PC-9 (cell line): ENCODE measurements around the gene BMERB1. TPM values are rescaled to one million over a fixed set of nuclear protein-coding genes. Genes with fewer than 3 reads are reported as not detected.

Experiments
- BruUV-seq: library from RNA; stranded (reverse); fragments of 400-500 nt; replicated peaks from 2 replicates; lab custom pipeline; 2021; lab: Mats Ljungman, UMichigan
- CTCF ChIA-PET: fragments of 300-600 bp; sonication (Branson Sonifier 250); formaldehyde crosslinking; loops from one replicate; lab custom pipeline; 2022; ENCODE audit warnings: antibody characterized with exemption; lab: Charles Lee
- POLR2A ChIA-PET: fragments of 300-600 bp; sonication (Branson Sonifier 250); formaldehyde crosslinking; loops from one replicate; lab custom pipeline; 2022; ENCODE audit warnings: antibody characterized with exemption; ENCODE audit not compliant: unreplicated experiment; lab: Charles Lee
- DNase-seq, 2 experiments: peaks; one replicate each; pipeline versions ENCODE4 v3.0.0 to v3.0.0-alpha.2; 2015 to 2022; ENCODE audit warnings: mixed read lengths in 1 of 2
- H2AFZ ChIP-seq: fragments of 200-600 bp; sonication (generic); 2 replicates; pipeline ENCODE4 v1.8.1; 2017; ENCODE audit warnings: antibody characterized with exemption
- H3F3A ChIP-seq: fragments of 200-600 bp; sonication (generic); 2 replicates; pipeline ENCODE4 v1.8.1; 2017; ENCODE audit warnings: antibody characterized with exemption, mild to moderate bottlenecking, low read depth; ENCODE audit not compliant: insufficient read depth
- H3K27ac ChIP-seq: fragments of 200-600 bp; sonication (generic); 2 replicates; pipeline ENCODE4 v1.6.1; 2016; ENCODE audit warnings: mixed run types
- H3K27me3 ChIP-seq: fragments of 200-600 bp; sonication (generic); 2 replicates; pipeline ENCODE4 v1.6.1; 2016; ENCODE audit warnings: low read depth, mixed run types; ENCODE audit not compliant: insufficient read depth
- H3K36me3 ChIP-seq: fragments of 200-600 bp; sonication (generic); 2 replicates; pipeline ENCODE4 v1.6.1; 2016; ENCODE audit warnings: low read depth, mixed run types
- H3K4me1 ChIP-seq: fragments of 200-600 bp; sonication (generic); replicated peaks from 2 replicates; pipeline ENCODE4 v1.6.1; 2016; ENCODE audit warnings: mixed run types; ENCODE audit not compliant: insufficient read depth
- H3K4me2 ChIP-seq: fragments of 200-600 bp; sonication (generic); 2 replicates; pipeline ENCODE4 v1.6.1; 2017; ENCODE audit warnings: mixed run types
- H3K4me3 ChIP-seq: fragments of 200-600 bp; sonication (generic); 2 replicates; pipeline ENCODE4 v1.6.1; 2016; ENCODE audit warnings: mixed run types
- H3K79me2 ChIP-seq: fragments of 200-600 bp; sonication (generic); 2 replicates; pipeline ENCODE4 v1.6.1; 2017; ENCODE audit warnings: low read depth, mixed run types
- H3K9me2 ChIP-seq: fragments of 200-600 bp; sonication (generic); 2 replicates; pipeline ENCODE4 v1.8.1; 2017; ENCODE audit warnings: mild to moderate bottlenecking; ENCODE audit not compliant: insufficient read depth
- H3K9me3 ChIP-seq: fragments of 200-600 bp; sonication (generic); 2 replicates; pipeline ENCODE4 v1.8.1; 2016; ENCODE audit warnings: low read depth; ENCODE audit not compliant: insufficient read depth
- H4K20me1 ChIP-seq: fragments of 200-600 bp; sonication (generic); 2 replicates; pipeline ENCODE4 v1.8.1; 2017; ENCODE audit not compliant: insufficient read depth
- EZH2 ChIP-seq: fragments of 200-600 bp; sonication (generic); IDR thresholded peaks from 2 replicates; pipeline ENCODE4 v1.8.0; 2017; ENCODE audit warnings: antibody characterized with exemption, low read depth
- intact Hi-C: fragments of 100-400 bp; cut with micrococcal nuclease; formaldehyde crosslinking; loops from one replicate; pipeline ENCODE4 v1.10.0; 2022; ENCODE audit not compliant: unreplicated experiment
- total RNA-seq: library from RNA; stranded (reverse); gene quantifications from 2 replicates; pipeline ENCODE4 v1.2.3, GENCODE V29; 2021
- TF ChIP-seq, protein P1 (sequence below): fragments of 200-600 bp; sonication (generic); conservative IDR thresholded peaks from 2 replicates; pipeline ENCODE4 v1.6.1; 2017; ENCODE audit warnings: mixed run types, antibody characterized with exemption, mild to moderate bottlenecking, moderate library complexity

BMERB1 gene
- total RNA-seq, 1 experiment from 2014 or later, result 4.3 TPM

DNA sequence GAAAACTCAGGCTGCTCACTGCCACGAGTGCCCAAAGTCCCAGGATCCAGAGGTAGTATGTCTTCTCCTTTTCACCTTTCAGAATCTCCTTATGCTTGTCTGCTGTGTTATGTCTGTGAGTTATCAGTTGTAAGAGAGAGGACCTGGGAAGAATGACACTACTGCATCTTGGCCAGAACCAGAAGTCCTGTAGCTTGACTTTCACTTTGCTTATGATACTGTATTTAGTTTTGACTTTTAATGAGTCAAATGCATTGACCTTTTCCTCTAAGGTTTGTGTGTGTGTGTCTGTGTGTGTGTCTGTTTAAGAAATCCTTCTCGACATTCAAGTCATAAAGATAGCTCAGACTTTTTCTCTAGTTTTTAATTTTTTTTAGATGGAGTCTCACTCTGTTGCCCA lies 43.4 kb downstream of the BMERB1 start:
- DNase-seq, result no peak
- Histone ChIP-seq H4K20me1 (no peaks in the 10 kb centered on the region), H3K4me1 (peaks cover 14% of the 10 kb centered on the region), H2AFZ (no peak overlapping the region), H3K4me2 (no peak overlapping the region), H3K79me2 (no peaks in the 10 kb centered on the region), H3K27me3 (no peaks in the 10 kb centered on the region), H3K9me3 (peaks cover 3% of the 10 kb centered on the region), H3K4me3 (no peak overlapping the region), H3K27ac (no peak overlapping the region), H3K36me3 (no peaks in the 10 kb centered on the region), H3K9me2 (no peaks in the 10 kb centered on the region), H3F3A (peaks cover 16% of the 10 kb centered on the region)
- no TSS peak for BruUV-seq
- ChIA-PET CTCF (no interaction called here), POLR2A (no interaction called here)
- TF ChIP-seq EZH2, result no peak
- TF ChIP-seq, protein P1, sequence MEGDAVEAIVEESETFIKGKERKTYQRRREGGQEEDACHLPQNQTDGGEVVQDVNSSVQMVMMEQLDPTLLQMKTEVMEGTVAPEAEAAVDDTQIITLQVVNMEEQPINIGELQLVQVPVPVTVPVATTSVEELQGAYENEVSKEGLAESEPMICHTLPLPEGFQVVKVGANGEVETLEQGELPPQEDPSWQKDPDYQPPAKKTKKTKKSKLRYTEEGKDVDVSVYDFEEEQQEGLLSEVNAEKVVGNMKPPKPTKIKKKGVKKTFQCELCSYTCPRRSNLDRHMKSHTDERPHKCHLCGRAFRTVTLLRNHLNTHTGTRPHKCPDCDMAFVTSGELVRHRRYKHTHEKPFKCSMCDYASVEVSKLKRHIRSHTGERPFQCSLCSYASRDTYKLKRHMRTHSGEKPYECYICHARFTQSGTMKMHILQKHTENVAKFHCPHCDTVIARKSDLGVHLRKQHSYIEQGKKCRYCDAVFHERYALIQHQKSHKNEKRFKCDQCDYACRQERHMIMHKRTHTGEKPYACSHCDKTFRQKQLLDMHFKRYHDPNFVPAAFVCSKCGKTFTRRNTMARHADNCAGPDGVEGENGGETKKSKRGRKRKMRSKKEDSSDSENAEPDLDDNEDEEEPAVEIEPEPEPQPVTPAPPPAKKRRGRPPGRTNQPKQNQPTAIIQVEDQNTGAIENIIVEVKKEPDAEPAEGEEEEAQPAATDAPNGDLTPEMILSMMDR, result no peak
- intact Hi-C loops, result no loop called here

DNA sequence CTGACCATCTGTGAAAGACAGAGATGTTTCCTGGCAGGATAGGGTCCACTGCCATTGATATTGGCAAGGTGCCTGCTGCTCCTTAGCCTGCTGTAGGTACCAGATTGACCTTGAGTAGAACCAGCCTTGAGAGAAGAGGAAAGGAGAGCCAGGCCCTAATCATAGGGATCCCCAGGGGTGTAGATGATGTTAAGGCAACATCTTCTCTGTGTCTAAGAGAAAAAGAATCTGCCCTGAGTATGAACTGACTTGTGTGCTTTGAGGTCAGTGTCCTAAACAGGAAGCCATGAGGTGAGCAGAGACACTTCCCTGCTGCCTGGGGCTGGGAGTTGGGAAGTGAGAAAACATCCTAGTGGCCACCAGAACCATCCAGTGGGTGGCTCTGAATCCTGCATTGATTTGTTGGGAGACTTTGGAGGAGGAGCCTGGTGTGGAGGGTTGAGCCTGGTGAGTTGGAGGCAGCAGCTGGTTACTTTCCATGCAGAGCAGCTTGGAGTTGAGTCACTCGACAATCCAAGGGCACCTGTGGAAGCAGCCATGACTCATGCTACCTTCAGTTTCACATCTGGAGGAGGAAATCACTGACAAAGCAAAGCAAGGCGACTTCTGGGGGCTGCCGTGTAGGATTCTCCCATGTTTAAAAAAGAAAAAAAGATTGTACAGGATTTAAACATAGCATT lies 47.8 kb downstream of the BMERB1 start:
- Histone ChIP-seq H3K79me2 (no peaks in the 10 kb centered on the region), H3K9me2 (no peaks in the 10 kb centered on the region), H3K36me3 (no peaks in the 10 kb centered on the region), H3K4me2 (peak overlapping the region; percentile 39), H3K9me3 (peaks cover 3% of the 10 kb centered on the region; the same call in 1 of the 2 replicates), H3K27me3 (no peaks in the 10 kb centered on the region), H3K4me1 (peaks cover 35% of the 10 kb centered on the region), H2AFZ (peak overlapping the region; percentile 30; the same call in 1 of the 2 replicates), H4K20me1 (no peaks in the 10 kb centered on the region), H3F3A (peaks cover 20% of the 10 kb centered on the region), H3K4me3 (no peak overlapping the region), H3K27ac (peak overlapping the region; percentile 69)
- ChIA-PET CTCF (interaction anchor here (0.6 kb wide), 1 partner anchor 240 kb away, joined by 3 read pairs; no protein-coding TSS in a partner anchor), POLR2A (interaction anchor here (0.7 kb wide), 1 partner anchor 446 kb away, joined by 5 read pairs; no protein-coding TSS in a partner anchor)
- DNase-seq, result peak; percentile 89 to 98
- TF ChIP-seq EZH2, result no peak
- TF ChIP-seq, protein P1, result no peak; the same call in 1 of the 2 replicates
- BruUV-seq, result no TSS peak
- intact Hi-C loops, result loop anchor here (2.0 kb wide), 1 partner anchor 109 kb away; no protein-coding TSS in a partner anchor

DNA sequence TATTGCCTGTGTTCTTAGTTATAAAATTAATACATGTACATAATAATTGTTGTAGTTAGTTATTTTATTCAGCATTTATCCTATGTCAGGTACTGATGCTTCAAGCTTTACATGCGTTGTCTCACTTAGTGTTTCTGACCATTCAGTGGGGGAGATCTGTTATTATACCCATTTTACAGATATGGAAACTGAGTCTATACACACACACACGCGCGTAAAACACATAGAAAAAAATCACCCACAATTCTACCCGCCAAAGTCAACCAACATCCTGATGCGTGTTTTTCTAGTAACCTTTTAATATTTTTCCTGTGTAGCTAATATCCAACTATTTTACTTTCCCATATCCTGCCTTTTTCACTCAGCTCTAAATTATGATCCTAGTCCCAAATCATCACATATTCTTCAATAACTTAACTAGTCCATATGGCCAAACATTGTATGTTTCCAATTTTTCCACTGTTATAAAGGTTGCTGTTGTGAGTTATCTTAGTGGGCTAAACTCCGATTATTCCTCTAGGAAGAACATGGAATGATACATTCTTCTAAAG lies 48.4 kb downstream of the BMERB1 start:
- Histone ChIP-seq H3K4me3 (no peak overlapping the region), H3K27ac (peak overlapping the region; percentile 69), H3K9me3 (peaks cover 3% of the 10 kb centered on the region; the same call in 1 of the 2 replicates), H3K4me2 (peak overlapping the region; percentile 39), H2AFZ (no peak overlapping the region), H3F3A (peaks cover 20% of the 10 kb centered on the region), H3K27me3 (no peaks in the 10 kb centered on the region), H4K20me1 (no peaks in the 10 kb centered on the region), H3K4me1 (peaks cover 35% of the 10 kb centered on the region), H3K36me3 (no peaks in the 10 kb centered on the region), H3K9me2 (no peaks in the 10 kb centered on the region), H3K79me2 (no peaks in the 10 kb centered on the region)
- BruUV-seq, result no TSS peak
- intact Hi-C loops, result loop anchor here (2.0 kb wide), 1 partner anchor 108 kb away; no protein-coding TSS in a partner anchor
- no peak for DNase-seq
- CTCF ChIA-PET, result interaction anchor here (0.6 kb wide), 1 partner anchor 240 kb away, joined by 3 read pairs; no protein-coding TSS in a partner anchor
- POLR2A ChIA-PET, result interaction anchor here (0.7 kb wide), 1 partner anchor 446 kb away, joined by 5 read pairs; no protein-coding TSS in a partner anchor
- no peak for TF ChIP-seq EZH2
- TF ChIP-seq, protein P1, result no peak
